GM10266 (cell line): ENCODE results near the gene TMEM184B.

Experiments used
- DNase-seq: peaks from one replicate; pipeline ENCODE4 v3.0.0; 2012; ENCODE audit errors: extremely low spot score
- TF ChIP-seq, protein P1 (sequence below): IDR thresholded peaks from 2 replicates; pipeline ENCODE4 v1.5.1; 2012; ENCODE audit warnings: mild to moderate bottlenecking, low read depth; ENCODE audit not compliant: control insufficient read depth, insufficient read depth; ENCODE audit errors: missing control alignments

Gene TMEM184B

GRCh38 chr22:38272373-38273134 is at the start of gene TMEM184B:
TMEM184B (minus strand) TSS chr22:38273010; CDS start chr22:38247961, 25,049 bp downstream.
- TF ChIP-seq, protein P1, sequence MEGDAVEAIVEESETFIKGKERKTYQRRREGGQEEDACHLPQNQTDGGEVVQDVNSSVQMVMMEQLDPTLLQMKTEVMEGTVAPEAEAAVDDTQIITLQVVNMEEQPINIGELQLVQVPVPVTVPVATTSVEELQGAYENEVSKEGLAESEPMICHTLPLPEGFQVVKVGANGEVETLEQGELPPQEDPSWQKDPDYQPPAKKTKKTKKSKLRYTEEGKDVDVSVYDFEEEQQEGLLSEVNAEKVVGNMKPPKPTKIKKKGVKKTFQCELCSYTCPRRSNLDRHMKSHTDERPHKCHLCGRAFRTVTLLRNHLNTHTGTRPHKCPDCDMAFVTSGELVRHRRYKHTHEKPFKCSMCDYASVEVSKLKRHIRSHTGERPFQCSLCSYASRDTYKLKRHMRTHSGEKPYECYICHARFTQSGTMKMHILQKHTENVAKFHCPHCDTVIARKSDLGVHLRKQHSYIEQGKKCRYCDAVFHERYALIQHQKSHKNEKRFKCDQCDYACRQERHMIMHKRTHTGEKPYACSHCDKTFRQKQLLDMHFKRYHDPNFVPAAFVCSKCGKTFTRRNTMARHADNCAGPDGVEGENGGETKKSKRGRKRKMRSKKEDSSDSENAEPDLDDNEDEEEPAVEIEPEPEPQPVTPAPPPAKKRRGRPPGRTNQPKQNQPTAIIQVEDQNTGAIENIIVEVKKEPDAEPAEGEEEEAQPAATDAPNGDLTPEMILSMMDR: no peak
- DNase-seq: peak; percentile 98

- TF ChIP-seq, protein P1: no peak
- no peak for DNase-seq
These were observed 48.0 kb upstream of the TMEM184B start for GRCh38 chr22:38320605-38321402.

DNA sequence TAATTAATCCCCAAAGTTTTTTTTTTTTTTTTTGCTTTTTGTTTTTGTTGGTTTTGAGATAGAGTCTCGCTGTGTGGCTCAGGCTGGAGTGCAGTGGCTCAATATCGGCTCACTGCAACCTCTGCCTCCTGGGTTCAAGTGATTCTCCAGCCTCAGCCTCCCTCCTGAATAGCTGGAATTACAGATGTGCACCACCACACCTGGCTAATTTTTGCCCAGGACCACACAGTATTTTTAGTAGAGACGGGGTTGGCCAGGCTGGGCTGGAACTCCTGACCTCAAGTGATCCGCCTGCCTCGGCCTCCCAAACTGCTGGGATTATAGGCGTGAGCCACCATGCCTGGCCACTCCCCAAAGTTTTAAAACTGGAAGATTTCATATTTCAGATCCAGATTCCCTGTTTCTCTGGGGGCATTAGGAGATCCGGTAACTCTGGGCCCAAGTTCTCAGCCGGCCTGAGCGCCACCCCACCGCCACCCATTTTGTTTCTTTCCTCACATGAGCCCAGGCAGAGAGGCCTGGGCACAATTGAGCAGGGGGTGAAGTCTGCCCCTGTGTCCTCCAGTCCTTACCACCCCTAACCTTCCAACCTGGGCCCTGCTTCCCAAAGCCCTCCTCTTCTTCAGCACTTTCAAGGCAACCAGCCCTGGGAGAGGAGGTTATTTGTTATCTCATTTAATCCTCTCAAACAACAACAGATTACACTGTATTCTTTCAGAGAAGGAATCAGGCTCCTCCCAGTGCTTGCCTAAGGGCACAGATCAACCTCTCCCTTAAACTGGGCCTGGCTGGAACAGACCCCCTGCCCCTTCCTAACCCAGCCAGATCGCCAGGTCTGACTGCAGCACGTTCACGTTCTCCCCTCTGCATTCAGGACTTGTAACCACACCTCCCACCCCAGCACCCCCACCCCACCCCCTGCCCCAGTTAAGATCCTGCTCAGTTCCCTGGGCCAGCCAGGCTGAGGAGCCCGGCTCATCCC is 46.3 kb upstream of the TMEM184B start:
- DNase-seq: no peak

GRCh38 chr22:38317995-38318715 is 45.3 kb upstream of the TMEM184B start:
- DNase-seq: no peak
- TF ChIP-seq, protein P1: no peak

More for the DNA sequence above, 46.3 kb upstream of the TMEM184B start:
- TF ChIP-seq, protein P1: no peak

DNA sequence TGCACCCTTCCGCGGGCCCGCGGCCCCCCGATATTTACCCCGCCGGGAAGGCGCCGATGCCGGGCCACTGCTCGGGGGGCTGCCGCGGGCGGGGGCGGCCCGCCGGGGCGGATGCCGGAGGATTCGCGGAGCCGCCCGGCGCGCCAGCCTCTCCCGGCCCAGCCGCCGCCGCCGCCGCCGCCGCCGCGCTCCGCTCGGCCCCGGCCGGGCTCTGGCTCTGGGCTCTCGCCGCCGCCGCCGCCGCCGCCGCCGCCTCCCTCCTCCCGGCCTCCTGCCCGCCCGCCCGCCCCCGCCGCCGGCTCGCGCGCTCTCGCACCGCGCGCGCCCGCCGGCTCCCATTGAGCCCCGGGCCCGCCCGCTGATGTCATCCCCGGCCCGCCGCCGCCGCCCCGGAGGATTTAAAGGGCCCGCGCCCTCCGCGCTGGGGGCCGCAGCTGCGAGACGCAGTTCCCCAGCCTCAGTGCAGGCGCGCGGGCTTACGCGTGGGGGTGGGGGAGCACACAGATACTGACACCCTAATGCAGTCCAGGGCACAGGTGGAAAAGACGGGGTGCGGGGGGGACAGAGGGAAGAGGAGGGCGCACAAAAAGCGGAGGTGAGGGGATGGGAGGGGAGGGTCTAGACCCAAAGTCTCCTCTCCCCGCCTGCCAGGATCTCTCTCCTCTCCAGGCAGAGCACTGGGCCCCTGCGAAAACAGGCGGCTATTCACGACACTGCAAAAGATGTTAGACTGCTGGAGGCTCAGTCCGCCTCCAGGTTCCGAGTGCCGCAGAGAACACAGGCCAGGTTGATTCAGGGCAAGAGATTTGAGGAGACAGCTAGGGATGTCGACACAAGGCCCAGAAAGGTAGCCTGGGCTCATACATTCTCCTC is 44.5 kb upstream of the TMEM184B start, which contains the start of gene CSNK1E:
TSS of gene CSNK1E (minus strand) at position 312 of the 873 bp plus-strand sequence. CDS start 3,276 bp downstream, outside the sequence.
- TF ChIP-seq, protein P1: no peak
- DNase-seq: peak; percentile 95
